K562 (cell line): ENCODE measurements around the gene NPB. TPM values are rescaled to one million over a fixed set of nuclear protein-coding genes. Genes with fewer than 3 reads are reported as not detected.

Experiments
- BHLHE40 ChIP-seq: IDR thresholded peaks from 2 replicates; pipeline ENCODE4 v1.6.1; 2011; ENCODE audit warnings: low read length, improper control_type of control experiment
- CHD4 ChIP-seq: fragments of 200-600 bp; sonication (generic); IDR thresholded peaks from 3 replicates; pipeline ENCODE4 v1.6.1; 2012; ENCODE audit warnings: low read depth, mild to moderate bottlenecking, mixed read lengths, low read length, inconsistent platforms; ENCODE audit not compliant: insufficient read depth, insufficient replicate concordance, poor library complexity, severe bottlenecking
- CSDE1 ChIP-seq, 2 experiments: fragments of 450-650 bp; IDR thresholded peaks; 2 replicates each; pipeline ENCODE4 v1.6.1; 2016; ENCODE audit warnings: mild to moderate bottlenecking in 1 of 2
- CTBP1 ChIP-seq: fragments of 450-650 bp; IDR thresholded peaks from 2 replicates; pipeline ENCODE4 v1.6.1; 2016; ENCODE audit warnings: borderline replicate concordance
- EGR1 ChIP-seq: fragments of 450-650 bp; conservative IDR thresholded peaks from 2 replicates; pipeline ENCODE4 v1.6.1; 2017; ENCODE audit warnings: mild to moderate bottlenecking
- GTF2E2 ChIP-seq: fragments of 200-800 bp; sonication (Bioruptor generic); IDR thresholded peaks from 2 replicates; pipeline ENCODE4 v1.6.1; 2016; ENCODE audit warnings: missing genetic modification characterization, missing compliant biosample characterization
- KAT2B ChIP-seq: IDR thresholded peaks from one replicate; pipeline ENCODE4 v1.6.1; 2012; ENCODE audit warnings: low read depth, mild to moderate bottlenecking, control low read depth, inconsistent platforms, low read length, moderate library complexity
- MBD2 ChIP-seq: sonication (generic); IDR thresholded peaks from 2 replicates; pipeline ENCODE4 v1.6.1; 2016; ENCODE audit warnings: low read depth, borderline replicate concordance
- ZEB2 ChIP-seq: fragments of 450-650 bp; IDR thresholded peaks from 2 replicates; pipeline ENCODE4 v1.6.1; 2016
- ZNF589 ChIP-seq: fragments of 200-800 bp; sonication (Bioruptor generic); IDR thresholded peaks from 2 replicates; pipeline ENCODE4 v1.6.1; 2016; ENCODE audit warnings: low read depth, missing genetic modification characterization, missing compliant biosample characterization
- polyA plus RNA-seq, 8 experiments: library from polyadenylated mRNA; depleted of rRNA in 4 of 8; stranded (reverse) in 5 of 8; unstranded in 3 of 8; fragments of >200 nt; fragmentation: Nextera tagmentation in 2 of 8; fragmentation: Illumina TruSeq in 1 of 8; extraction: Ambion mirVana in 2 of 8; extraction: Trizol in 1 of 8; gene quantifications; 2 replicates each; pipeline versions ENCODE4 v1.2.1 to v1.2.3, GENCODE V29; 2011 to 2014; ENCODE audit warnings: inconsistent platforms in 1 of 8, missing spikeins in 1 of 8
- total RNA-seq, 7 experiments: library from RNA; depleted of rRNA in 6 of 7; stranded (reverse); fragments of >200 nt in 6 of 7; fragmentation: Illumina TruSeq in 2 of 7; extraction: Trizol in 2 of 7; gene quantifications; 2 replicates each; pipeline versions ENCODE4 v1.2.1 to v1.2.3, GENCODE V29; 2011 to 2021; ENCODE audit warnings: low replicate concordance in 1 of 7
- TF ChIP-seq, protein P1 (sequence below): sonication (generic); formaldehyde crosslinking; IDR thresholded peaks from 2 replicates; pipeline ENCODE4 v1.8.0; 2022; ENCODE audit warnings: missing genetic modification reagents, mild to moderate bottlenecking, moderate library complexity, borderline replicate concordance
- TF ChIP-seq, protein P2 (sequence below): fragments of 150-350 bp; conservative IDR thresholded peaks from 2 replicates; pipeline ENCODE4 v1.6.1; 2014; ENCODE audit warnings: low read length
- TF ChIP-seq, protein P3 (sequence below): IDR thresholded peaks from 2 replicates; pipeline ENCODE4 v1.6.1; 2011; ENCODE audit not compliant: insufficient read length; ENCODE audit errors: extremely low read depth
- TF ChIP-seq, protein P4 (sequence below), 2 experiments: fragments of 150-350 bp in 1 of 2; IDR thresholded peaks; 2 replicates each; pipeline ENCODE4 v1.6.1; 2012 to 2016; ENCODE audit warnings: low read depth in 2 of 2, low read length in 2 of 2, mild to moderate bottlenecking in 1 of 2, moderate library complexity in 1 of 2
- TF ChIP-seq, protein P5 (sequence below): fragments of 250-450 bp; sonication (Bioruptor Pico); IDR thresholded peaks from 2 replicates; pipeline ENCODE4 v1.8.0; 2021; ENCODE audit warnings: mild to moderate bottlenecking, moderate library complexity
- TF ChIP-seq, protein P6 (sequence below): fragments of 450-650 bp; IDR thresholded peaks from 2 replicates; pipeline ENCODE4 v1.6.1; 2016; ENCODE audit warnings: missing biosample characterization, missing genetic modification characterization

NPB gene
- total and polyA plus RNA-seq, 9 of the 15 experiments (the other 6 are each of a cell fraction or from before 2014, with no cell fraction given), result 0.03 to 0.61 (median 0.14) TPM; not detected in 2

DNA sequence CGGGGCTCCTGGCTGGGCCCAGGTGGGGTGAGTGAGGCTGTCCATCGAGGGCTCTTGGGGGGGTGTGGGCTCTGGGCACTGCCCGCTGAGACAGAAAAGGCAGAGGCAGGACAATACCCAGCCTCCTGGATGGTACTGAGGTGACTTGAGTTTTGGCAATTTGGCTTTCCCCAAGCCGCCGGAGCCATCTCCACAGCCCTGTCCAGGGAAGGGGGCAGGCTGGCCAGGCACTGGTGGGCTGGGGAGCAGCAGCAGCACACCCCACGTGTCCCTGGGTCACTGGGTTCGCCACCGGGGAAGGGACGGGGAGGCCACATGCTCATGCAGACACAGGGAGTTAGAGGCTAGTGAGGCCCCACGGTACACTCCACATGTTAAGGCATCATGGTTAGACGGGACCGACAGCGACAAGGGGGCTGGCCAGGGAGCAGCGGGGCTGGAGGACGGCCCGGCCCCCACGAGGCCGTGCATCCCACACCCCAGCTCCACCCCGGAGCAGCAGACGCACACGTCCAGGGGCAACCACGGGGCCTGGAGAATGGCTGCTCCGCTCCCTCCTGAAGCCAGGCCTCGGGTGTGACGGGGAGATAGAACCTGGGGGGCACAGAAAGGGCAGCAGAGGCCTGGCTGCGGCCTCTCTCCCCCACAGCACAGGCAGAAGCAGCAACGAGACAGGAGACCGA is 33.9 kb upstream of the NPB start (continued):
- TF ChIP-seq, protein P1, sequence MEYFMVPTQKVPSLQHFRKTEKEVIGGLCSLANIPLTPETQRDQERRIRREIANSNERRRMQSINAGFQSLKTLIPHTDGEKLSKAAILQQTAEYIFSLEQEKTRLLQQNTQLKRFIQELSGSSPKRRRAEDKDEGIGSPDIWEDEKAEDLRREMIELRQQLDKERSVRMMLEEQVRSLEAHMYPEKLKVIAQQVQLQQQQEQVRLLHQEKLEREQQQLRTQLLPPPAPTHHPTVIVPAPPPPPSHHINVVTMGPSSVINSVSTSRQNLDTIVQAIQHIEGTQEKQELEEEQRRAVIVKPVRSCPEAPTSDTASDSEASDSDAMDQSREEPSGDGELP (CRISPR knock-in tag), result peak; percentile 23; the same call in 1 of the 2 replicates
- TF ChIP-seq, protein P2, sequence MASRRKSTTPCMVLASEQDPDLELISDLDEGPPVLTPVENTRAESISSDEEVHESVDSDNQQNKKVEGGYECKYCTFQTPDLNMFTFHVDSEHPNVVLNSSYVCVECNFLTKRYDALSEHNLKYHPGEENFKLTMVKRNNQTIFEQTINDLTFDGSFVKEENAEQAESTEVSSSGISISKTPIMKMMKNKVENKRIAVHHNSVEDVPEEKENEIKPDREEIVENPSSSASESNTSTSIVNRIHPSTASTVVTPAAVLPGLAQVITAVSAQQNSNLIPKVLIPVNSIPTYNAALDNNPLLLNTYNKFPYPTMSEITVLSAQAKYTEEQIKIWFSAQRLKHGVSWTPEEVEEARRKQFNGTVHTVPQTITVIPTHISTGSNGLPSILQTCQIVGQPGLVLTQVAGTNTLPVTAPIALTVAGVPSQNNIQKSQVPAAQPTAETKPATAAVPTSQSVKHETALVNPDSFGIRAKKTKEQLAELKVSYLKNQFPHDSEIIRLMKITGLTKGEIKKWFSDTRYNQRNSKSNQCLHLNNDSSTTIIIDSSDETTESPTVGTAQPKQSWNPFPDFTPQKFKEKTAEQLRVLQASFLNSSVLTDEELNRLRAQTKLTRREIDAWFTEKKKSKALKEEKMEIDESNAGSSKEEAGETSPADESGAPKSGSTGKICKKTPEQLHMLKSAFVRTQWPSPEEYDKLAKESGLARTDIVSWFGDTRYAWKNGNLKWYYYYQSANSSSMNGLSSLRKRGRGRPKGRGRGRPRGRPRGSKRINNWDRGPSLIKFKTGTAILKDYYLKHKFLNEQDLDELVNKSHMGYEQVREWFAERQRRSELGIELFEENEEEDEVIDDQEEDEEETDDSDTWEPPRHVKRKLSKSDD, result no peak
- TF ChIP-seq MBD2 (peak; percentile 20; the same call in 1 of the 2 replicates), CHD4 (no peak), BHLHE40 (no peak), CTBP1 (peak; percentile 15; the same call in 1 of the 2 replicates), ZNF589 (CRISPR knock-in tag) (no peak), GTF2E2 (tag) (no peak), CSDE1 (IDR thresholded peaks at IDR 0.05) (no peak), KAT2B (no peak), EGR1 (peak; percentile 45; the same call in 1 of the 2 replicates), ZEB2 (no peak)
- TF ChIP-seq, protein P3, sequence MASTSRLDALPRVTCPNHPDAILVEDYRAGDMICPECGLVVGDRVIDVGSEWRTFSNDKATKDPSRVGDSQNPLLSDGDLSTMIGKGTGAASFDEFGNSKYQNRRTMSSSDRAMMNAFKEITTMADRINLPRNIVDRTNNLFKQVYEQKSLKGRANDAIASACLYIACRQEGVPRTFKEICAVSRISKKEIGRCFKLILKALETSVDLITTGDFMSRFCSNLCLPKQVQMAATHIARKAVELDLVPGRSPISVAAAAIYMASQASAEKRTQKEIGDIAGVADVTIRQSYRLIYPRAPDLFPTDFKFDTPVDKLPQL, result no peak
- TF ChIP-seq, protein P4, sequence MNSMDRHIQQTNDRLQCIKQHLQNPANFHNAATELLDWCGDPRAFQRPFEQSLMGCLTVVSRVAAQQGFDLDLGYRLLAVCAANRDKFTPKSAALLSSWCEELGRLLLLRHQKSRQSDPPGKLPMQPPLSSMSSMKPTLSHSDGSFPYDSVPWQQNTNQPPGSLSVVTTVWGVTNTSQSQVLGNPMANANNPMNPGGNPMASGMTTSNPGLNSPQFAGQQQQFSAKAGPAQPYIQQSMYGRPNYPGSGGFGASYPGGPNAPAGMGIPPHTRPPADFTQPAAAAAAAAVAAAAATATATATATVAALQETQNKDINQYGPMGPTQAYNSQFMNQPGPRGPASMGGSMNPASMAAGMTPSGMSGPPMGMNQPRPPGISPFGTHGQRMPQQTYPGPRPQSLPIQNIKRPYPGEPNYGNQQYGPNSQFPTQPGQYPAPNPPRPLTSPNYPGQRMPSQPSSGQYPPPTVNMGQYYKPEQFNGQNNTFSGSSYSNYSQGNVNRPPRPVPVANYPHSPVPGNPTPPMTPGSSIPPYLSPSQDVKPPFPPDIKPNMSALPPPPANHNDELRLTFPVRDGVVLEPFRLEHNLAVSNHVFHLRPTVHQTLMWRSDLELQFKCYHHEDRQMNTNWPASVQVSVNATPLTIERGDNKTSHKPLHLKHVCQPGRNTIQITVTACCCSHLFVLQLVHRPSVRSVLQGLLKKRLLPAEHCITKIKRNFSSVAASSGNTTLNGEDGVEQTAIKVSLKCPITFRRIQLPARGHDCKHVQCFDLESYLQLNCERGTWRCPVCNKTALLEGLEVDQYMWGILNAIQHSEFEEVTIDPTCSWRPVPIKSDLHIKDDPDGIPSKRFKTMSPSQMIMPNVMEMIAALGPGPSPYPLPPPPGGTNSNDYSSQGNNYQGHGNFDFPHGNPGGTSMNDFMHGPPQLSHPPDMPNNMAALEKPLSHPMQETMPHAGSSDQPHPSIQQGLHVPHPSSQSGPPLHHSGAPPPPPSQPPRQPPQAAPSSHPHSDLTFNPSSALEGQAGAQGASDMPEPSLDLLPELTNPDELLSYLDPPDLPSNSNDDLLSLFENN (IDR thresholded peaks at IDR 0.05; ENCODE audit: low read depth in 2 of 2, low read length in 2 of 2), result 0 out of 4 replicates have a peak, but pooled peaks of 1 of the 2 experiments have one; percentile 6
- TF ChIP-seq, protein P5, sequence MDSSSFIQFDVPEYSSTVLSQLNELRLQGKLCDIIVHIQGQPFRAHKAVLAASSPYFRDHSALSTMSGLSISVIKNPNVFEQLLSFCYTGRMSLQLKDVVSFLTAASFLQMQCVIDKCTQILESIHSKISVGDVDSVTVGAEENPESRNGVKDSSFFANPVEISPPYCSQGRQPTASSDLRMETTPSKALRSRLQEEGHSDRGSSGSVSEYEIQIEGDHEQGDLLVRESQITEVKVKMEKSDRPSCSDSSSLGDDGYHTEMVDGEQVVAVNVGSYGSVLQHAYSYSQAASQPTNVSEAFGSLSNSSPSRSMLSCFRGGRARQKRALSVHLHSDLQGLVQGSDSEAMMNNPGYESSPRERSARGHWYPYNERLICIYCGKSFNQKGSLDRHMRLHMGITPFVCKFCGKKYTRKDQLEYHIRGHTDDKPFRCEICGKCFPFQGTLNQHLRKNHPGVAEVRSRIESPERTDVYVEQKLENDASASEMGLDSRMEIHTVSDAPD (CRISPR knock-in tag), result 0 out of 2 replicates have a peak, but pooled peaks have one; percentile 38
- TF ChIP-seq, protein P6, sequence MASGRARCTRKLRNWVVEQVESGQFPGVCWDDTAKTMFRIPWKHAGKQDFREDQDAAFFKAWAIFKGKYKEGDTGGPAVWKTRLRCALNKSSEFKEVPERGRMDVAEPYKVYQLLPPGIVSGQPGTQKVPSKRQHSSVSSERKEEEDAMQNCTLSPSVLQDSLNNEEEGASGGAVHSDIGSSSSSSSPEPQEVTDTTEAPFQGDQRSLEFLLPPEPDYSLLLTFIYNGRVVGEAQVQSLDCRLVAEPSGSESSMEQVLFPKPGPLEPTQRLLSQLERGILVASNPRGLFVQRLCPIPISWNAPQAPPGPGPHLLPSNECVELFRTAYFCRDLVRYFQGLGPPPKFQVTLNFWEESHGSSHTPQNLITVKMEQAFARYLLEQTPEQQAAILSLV, result no peak
